Measurements from ENCODE around the gene C9orf72. TPM values are rescaled to one million over a fixed set of nuclear protein-coding genes. Genes with fewer than 3 reads are reported as not detected.

C9orf72 gene
- total RNA-seq, 3 donors from 2014 or later: 12.5 to 20.5 (median 14.6) TPM

- intact Hi-C loops (cut with DNase I, micrococcal nuclease): no loop called here
- ATAC-seq: peak; percentile 45
- no peaks in the 10 kb centered on the region for H3K4me1 ChIP-seq (ENCODE audit: low read depth)
Observed at GRCh38 chr9:27535701-27536118, 37.6 kb downstream of the C9orf72 start.

DNA sequence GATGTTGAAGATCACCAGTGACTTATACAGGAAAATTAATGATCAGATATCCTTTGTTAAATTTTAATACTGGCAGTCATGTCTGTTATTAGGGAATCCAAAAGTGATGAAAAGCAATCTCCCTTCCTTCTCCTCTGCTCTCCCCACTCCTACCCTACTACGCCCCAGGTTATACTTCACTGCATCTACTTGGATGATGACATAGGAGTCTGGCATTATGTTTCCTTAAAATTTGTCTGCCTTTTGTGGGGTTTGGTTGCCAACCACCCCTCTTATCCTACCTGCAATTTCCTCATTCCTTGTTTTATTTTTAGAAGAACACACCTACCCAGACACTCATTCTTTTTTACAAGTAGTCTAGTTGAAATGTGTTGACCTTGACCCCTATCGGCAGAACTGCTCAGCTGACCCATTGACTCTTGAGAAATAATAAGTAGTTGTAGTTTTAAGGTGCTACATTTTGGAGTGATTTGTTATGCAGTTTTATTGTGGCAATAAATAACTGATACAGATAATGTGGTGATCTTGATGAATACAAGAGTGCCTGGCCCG lies 38.5 kb downstream of the C9orf72 start:
- no peaks in the 10 kb centered on the region for H3K9me3 ChIP-seq
- no peak overlapping the region for H3K4me3 ChIP-seq
- no peaks in the 10 kb centered on the region for H3K4me1 ChIP-seq (ENCODE audit: low read depth)
- TF ChIP-seq, protein P1, sequence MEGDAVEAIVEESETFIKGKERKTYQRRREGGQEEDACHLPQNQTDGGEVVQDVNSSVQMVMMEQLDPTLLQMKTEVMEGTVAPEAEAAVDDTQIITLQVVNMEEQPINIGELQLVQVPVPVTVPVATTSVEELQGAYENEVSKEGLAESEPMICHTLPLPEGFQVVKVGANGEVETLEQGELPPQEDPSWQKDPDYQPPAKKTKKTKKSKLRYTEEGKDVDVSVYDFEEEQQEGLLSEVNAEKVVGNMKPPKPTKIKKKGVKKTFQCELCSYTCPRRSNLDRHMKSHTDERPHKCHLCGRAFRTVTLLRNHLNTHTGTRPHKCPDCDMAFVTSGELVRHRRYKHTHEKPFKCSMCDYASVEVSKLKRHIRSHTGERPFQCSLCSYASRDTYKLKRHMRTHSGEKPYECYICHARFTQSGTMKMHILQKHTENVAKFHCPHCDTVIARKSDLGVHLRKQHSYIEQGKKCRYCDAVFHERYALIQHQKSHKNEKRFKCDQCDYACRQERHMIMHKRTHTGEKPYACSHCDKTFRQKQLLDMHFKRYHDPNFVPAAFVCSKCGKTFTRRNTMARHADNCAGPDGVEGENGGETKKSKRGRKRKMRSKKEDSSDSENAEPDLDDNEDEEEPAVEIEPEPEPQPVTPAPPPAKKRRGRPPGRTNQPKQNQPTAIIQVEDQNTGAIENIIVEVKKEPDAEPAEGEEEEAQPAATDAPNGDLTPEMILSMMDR (IDR thresholded peaks at IDR 0.05): no peak
- DNase-seq: no peak
- ATAC-seq: peak; percentile 27
- H3K36me3 ChIP-seq (ENCODE audit: low read depth): no peaks in the 10 kb centered on the region
- intact Hi-C loops (cut with DNase I, micrococcal nuclease): loop anchor here in 1 of 2 donors (5.0 kb wide), 1 partner anchor 202 kb away; no protein-coding TSS in a partner anchor

More at GRCh38 chr9:27535701-27536118, 37.6 kb downstream of the C9orf72 start:
- TF ChIP-seq, protein P1 (IDR thresholded peaks at IDR 0.05): no peak
- no peak overlapping the region for H3K4me3 ChIP-seq
- H3K9me3 ChIP-seq: no peaks in the 10 kb centered on the region
- no peaks in the 10 kb centered on the region for H3K36me3 ChIP-seq (ENCODE audit: low read depth)
- no peak for DNase-seq

DNA sequence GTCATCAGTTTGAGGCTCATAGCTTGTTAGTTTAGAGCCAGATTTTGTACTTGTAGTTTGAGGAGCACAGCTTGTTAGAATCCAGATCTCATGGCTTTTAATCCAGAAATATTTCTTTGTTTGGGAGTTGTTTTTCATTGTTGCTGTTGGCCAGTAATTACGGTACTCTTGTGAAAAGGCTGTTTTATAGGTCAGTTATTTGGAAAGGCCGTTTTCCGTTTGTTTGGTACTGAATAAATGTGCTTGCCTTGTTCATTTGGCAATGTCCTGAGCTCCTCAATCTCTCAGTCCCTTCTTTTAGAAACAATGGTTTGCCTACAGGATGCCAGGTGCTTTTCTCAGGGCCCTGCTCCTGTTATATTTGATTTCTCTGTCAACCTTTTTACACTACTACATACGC lies 39.1 kb downstream of the C9orf72 start:
- H3K9me3 ChIP-seq: no peaks in the 10 kb centered on the region
- H3K4me1 ChIP-seq (ENCODE audit: low read depth): no peaks in the 10 kb centered on the region
- ATAC-seq: no peak
- no peaks in the 10 kb centered on the region for H3K36me3 ChIP-seq (ENCODE audit: low read depth)
- H3K4me3 ChIP-seq: no peak overlapping the region
- no peak for DNase-seq
- intact Hi-C loops (cut with DNase I, micrococcal nuclease): loop anchor here in 1 of 2 donors (5.0 kb wide), 1 partner anchor 202 kb away; no protein-coding TSS in a partner anchor
- TF ChIP-seq, protein P1 (IDR thresholded peaks at IDR 0.05): no peak

GRCh38 chr9:27533311-27533710 lies 40.0 kb downstream of the C9orf72 start:
- Histone ChIP-seq H3K4me1 (ENCODE audit: low read depth) (no peaks in the 10 kb centered on the region), H3K9me3 (no peaks in the 10 kb centered on the region), H3K4me3 (no peak overlapping the region), H3K36me3 (ENCODE audit: low read depth) (no peaks in the 10 kb centered on the region)
- TF ChIP-seq, protein P1 (IDR thresholded peaks at IDR 0.05): no peak
- DNase-seq (no peak), ATAC-seq (no peak)
- intact Hi-C loops (cut with DNase I, micrococcal nuclease): loop anchor here in 1 of 2 donors (5.0 kb wide), 1 partner anchor 201 kb away; no protein-coding TSS in a partner anchor

- TF ChIP-seq, protein P1 (IDR thresholded peaks at IDR 0.05): no peak
- no peak overlapping the region for H3K4me3 ChIP-seq
- no peak for DNase-seq
- intact Hi-C loops (cut with DNase I, micrococcal nuclease): loop anchor here in 1 of 2 donors (5.0 kb wide), 1 partner anchor 200 kb away; no protein-coding TSS in a partner anchor
- H3K4me1 ChIP-seq (ENCODE audit: low read depth): peaks cover 9% of the 10 kb centered on the region
- no peaks in the 10 kb centered on the region for H3K36me3 ChIP-seq (ENCODE audit: low read depth)
- no peaks in the 10 kb centered on the region for H3K9me3 ChIP-seq
- no peak for ATAC-seq
Observed at GRCh38 chr9:27532046-27532445, 41.2 kb downstream of the C9orf72 start.
